Activated CD4-positive, alpha-beta T cell treated with anti-CD3 and anti-CD28 coated beads, Interleukin-2, Interleukin-4, amounts not matched to agents 100 ng/mL and 50 ng/mL, durations not matched to agents 16 hours and 8 hours (primary cell): ENCODE results near the gene TLCD4.

Experiments used
- DNase-seq: peaks from one replicate; pipeline ENCODE4 v3.0.0-alpha.2; 2020; ENCODE audit warnings: low spot score

Gene TLCD4

GRCh38 chr1:95095833-95096217 is 21.3 kb upstream of the TLCD4 start:
- DNase-seq = no peak

GRCh38 chr1:95096218-95096841 is 20.8 kb upstream of the TLCD4 start:
- DNase-seq = no peak

- DNase-seq = no peak
These were observed 19.7 kb upstream of the TLCD4 start for GRCh38 chr1:95097426-95097825.

- DNase-seq = no peak
These were observed 19.0 kb upstream of the TLCD4 start for GRCh38 chr1:95098196-95098595.

GRCh38 chr1:95108792-95109191 is 8.4 kb upstream of the TLCD4 start:
- no peak for DNase-seq

GRCh38 chr1:95111014-95111413 is 6.1 kb upstream of the TLCD4 start:
- no peak for DNase-seq

- no peak for DNase-seq
These were observed 3.5 kb upstream of the TLCD4 start for GRCh38 chr1:95113684-95114083.

- no peak for DNase-seq
These were observed 1.4 kb upstream of the TLCD4 start for GRCh38 chr1:95115708-95116137.

- DNase-seq = peak; percentile 45
These were observed 462 bp upstream of the TLCD4 start for GRCh38 chr1:95116580-95117206.

- DNase-seq = no peak
These were observed 928 bp downstream of the TLCD4 start for GRCh38 chr1:95118067-95118499.

GRCh38 chr1:95118710-95119109 is 1.6 kb downstream of the TLCD4 start:
- DNase-seq = no peak

GRCh38 chr1:95119273-95119672 is 2.1 kb downstream of the TLCD4 start:
- no peak for DNase-seq

- DNase-seq = no peak
These were observed 5.1 kb downstream of the TLCD4 start for GRCh38 chr1:95122151-95122697.

- no peak for DNase-seq
These were observed 7.2 kb downstream of the TLCD4 start for GRCh38 chr1:95124342-95124741.

- DNase-seq = no peak
These were observed 9.2 kb downstream of the TLCD4 start for GRCh38 chr1:95126366-95126765.

GRCh38 chr1:95126846-95127245 is 9.7 kb downstream of the TLCD4 start:
- no peak for DNase-seq

GRCh38 chr1:95127380-95127779 is 10.2 kb downstream of the TLCD4 start:
- DNase-seq = no peak

GRCh38 chr1:95132762-95133161 is 15.6 kb downstream of the TLCD4 start:
- DNase-seq = no peak

GRCh38 chr1:95133687-95134086 is 16.5 kb downstream of the TLCD4 start:
- no peak for DNase-seq

- no peak for DNase-seq
These were observed 21.1 kb downstream of the TLCD4 start for GRCh38 chr1:95138223-95138622.

- DNase-seq = no peak
These were observed 21.9 kb downstream of the TLCD4 start for GRCh38 chr1:95139039-95139438.

GRCh38 chr1:95140791-95141190 is 23.6 kb downstream of the TLCD4 start:
- DNase-seq = no peak

- DNase-seq = no peak
These were observed 28.3 kb downstream of the TLCD4 start for GRCh38 chr1:95145493-95145892.

GRCh38 chr1:95146637-95147036 is 29.5 kb downstream of the TLCD4 start:
- DNase-seq = no peak
